Neuronal stem cell (in vitro differentiated cells): ENCODE measurements around the gene RSKR.
"Not testable (repeated sequence)": the region's sequence is repeated elsewhere in the genome, so short reads cannot be mapped to it uniquely, and the experiment has no call there.

Source experiments
- DNase-seq: peaks from one replicate; pipeline ENCODE4 v3.0.0-alpha.2; 2013; ENCODE audit warnings: low spot score
- H2AFZ ChIP-seq: one replicate; pipeline ENCODE4 v1.6.1; 2013; ENCODE audit warnings: mild to moderate bottlenecking, low read length, inconsistent platforms
- H2AK5ac ChIP-seq: 2 replicates; pipeline ENCODE4 v1.6.1; 2013; ENCODE audit warnings: low read depth, mild to moderate bottlenecking, inconsistent platforms, low read length, moderate library complexity, mixed read lengths
- H2BK120ac ChIP-seq: 2 replicates; pipeline ENCODE4 v1.6.1; 2013; ENCODE audit warnings: low read depth, mild to moderate bottlenecking, inconsistent platforms, low read length, moderate library complexity, mixed read lengths
- H2BK12ac ChIP-seq: one replicate; pipeline ENCODE4 v1.6.1; 2013; ENCODE audit warnings: low read length, inconsistent platforms
- H2BK15ac ChIP-seq: 2 replicates; pipeline ENCODE4 v1.6.1; 2013; ENCODE audit warnings: mild to moderate bottlenecking, low read length, inconsistent platforms, mixed read lengths
- H2BK5ac ChIP-seq: one replicate; pipeline ENCODE4 v1.6.1; 2013; ENCODE audit warnings: inconsistent platforms, mild to moderate bottlenecking, low read length, moderate library complexity
- H3K14ac ChIP-seq: one replicate; pipeline ENCODE4 v1.6.1; 2013; ENCODE audit warnings: low read length, inconsistent platforms
- H3K18ac ChIP-seq: 2 replicates; pipeline ENCODE4 v1.6.1; 2013; ENCODE audit warnings: low read length, inconsistent platforms
- H3K23ac ChIP-seq: 2 replicates; pipeline ENCODE4 v1.6.1; 2013; ENCODE audit warnings: low read depth, mild to moderate bottlenecking, mixed read lengths, low read length, inconsistent platforms; ENCODE audit not compliant: poor library complexity
- H3K27ac ChIP-seq: replicated peaks from 3 replicates; pipeline ENCODE4 v1.5.1; 2013; ENCODE audit warnings: low read length, inconsistent platforms
- H3K27me3 ChIP-seq, 3 experiments: 2 replicates each; pipeline ENCODE4 v1.6.1; 2013; ENCODE audit warnings: low read length in 3 of 3, mild to moderate bottlenecking in 2 of 3, inconsistent platforms in 1 of 3, low read depth in 1 of 3, mixed read lengths in 1 of 3, moderate library complexity in 1 of 3; ENCODE audit not compliant: control insufficient read depth in 3 of 3, insufficient read depth in 3 of 3
- H3K36me3 ChIP-seq, 2 donors: replicated peaks in 1 of 2; 2 replicates each; pipeline ENCODE4 v1.6.1; 2013; ENCODE audit warnings: low read length in 2 of 2; ENCODE audit not compliant: control insufficient read depth in 2 of 2, insufficient read depth in 2 of 2
- H3K4ac ChIP-seq: 2 replicates; pipeline ENCODE4 v1.6.1; 2013; ENCODE audit warnings: inconsistent platforms, mild to moderate bottlenecking, low read length, moderate library complexity
- H3K4me1 ChIP-seq, 2 donors: 1 replicate in 1 of 2; 2 replicates in 1 of 2; pipeline ENCODE4 v1.6.1; 2013; ENCODE audit warnings: low read length in 2 of 2, low read depth in 1 of 2; ENCODE audit not compliant: control insufficient read depth in 2 of 2, insufficient read depth in 1 of 2
- H3K4me2 ChIP-seq: one replicate; pipeline ENCODE4 v1.6.1; 2013; ENCODE audit warnings: mild to moderate bottlenecking, low read length, inconsistent platforms; ENCODE audit not compliant: insufficient read depth, poor library complexity, severe bottlenecking
- H3K4me3 ChIP-seq, 2 donors: 2 replicates each; pipeline ENCODE4 v1.5.1; 2013; ENCODE audit warnings: low read length in 2 of 2, mild to moderate bottlenecking in 2 of 2, inconsistent platforms in 1 of 2, moderate library complexity in 1 of 2
- H3K79me1 ChIP-seq: one replicate; pipeline ENCODE4 v1.6.1; 2013; ENCODE audit warnings: low read depth, mild to moderate bottlenecking, inconsistent platforms, low read length, moderate library complexity
- H3K9ac ChIP-seq: one replicate; pipeline ENCODE4 v1.6.1; 2013; ENCODE audit warnings: mild to moderate bottlenecking, low read depth, low read length, inconsistent platforms; ENCODE audit not compliant: poor library complexity
- H3K9me3 ChIP-seq, 2 donors: replicated peaks in 1 of 2; 2 replicates each; pipeline versions ENCODE3 to v1.6.1; 2013; ENCODE audit warnings: low read length in 2 of 2, mild to moderate bottlenecking in 2 of 2, inconsistent platforms in 1 of 2, low read depth in 1 of 2, mixed read lengths in 1 of 2, moderate library complexity in 1 of 2; ENCODE audit not compliant: control insufficient read depth in 2 of 2, insufficient read depth in 1 of 2
- H4K8ac ChIP-seq: one replicate; pipeline ENCODE4 v1.6.1; 2013; ENCODE audit warnings: low read depth, mild to moderate bottlenecking, inconsistent platforms, low read length, moderate library complexity
- H4K91ac ChIP-seq: one replicate; pipeline ENCODE4 v1.6.1; 2013; ENCODE audit warnings: low read length, low read depth, mild to moderate bottlenecking, inconsistent platforms; ENCODE audit not compliant: poor library complexity
- WGBS, 2 donors: extraction: QIAGEN DNeasy Blood & Tissue Kit; methylation state at CpG; one replicate each; pipeline ENCODE4 v1.1.7; 2013; ENCODE audit warnings: missing lambda C conversion rate in 2 of 2, mixed read lengths in 1 of 2; ENCODE audit not compliant: insufficient read length in 2 of 2, insufficient replicate concordance in 1 of 2; ENCODE audit errors: extremely low coverage in 2 of 2; 5-methylcytosine and 5-hydroxymethylcytosine counted together

The RSKR gene

DNA sequence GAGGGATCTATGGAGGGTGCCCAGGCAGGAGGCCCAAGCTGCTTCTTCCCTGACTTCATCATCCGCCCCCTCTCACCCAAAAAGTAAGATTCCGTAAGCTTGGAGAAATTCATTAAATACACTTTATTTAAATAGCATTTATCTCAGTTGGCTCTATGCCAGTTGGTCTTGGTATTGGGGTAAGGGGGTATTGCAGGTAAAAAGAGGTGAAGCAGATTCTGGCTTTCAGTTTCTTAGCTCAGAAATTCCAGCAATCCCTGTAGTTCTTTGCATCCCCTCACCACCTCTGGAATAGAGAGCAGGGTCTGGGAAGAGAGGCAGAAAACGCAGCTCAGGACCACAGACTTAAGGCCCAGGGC, 36.5 kb downstream of the RSKR start:
- Histone ChIP-seq H3K9ac (no peak overlapping the region), H3K4me2 (no peak overlapping the region), H3K23ac (no peak overlapping the region), H3K27me3 (peaks cover 0 to 6% (median 0%) of the 10 kb centered on the region in 3 experiments), H3K36me3 (peaks cover 41 to 65% of the 10 kb centered on the region in 2 donors), H3K14ac (no peak overlapping the region), H4K8ac (no peak overlapping the region), H3K27ac (peak overlapping the region; percentile 30), H3K4ac (no peak overlapping the region), H3K9me3 (no peaks in the 10 kb centered on the region), H3K79me1 (no peaks in the 10 kb centered on the region), H3K4me1 (peaks cover 2 to 5% of the 10 kb centered on the region in 2 donors), H2BK15ac (no peak overlapping the region), H4K91ac (no peak overlapping the region), H2AK5ac (no peak overlapping the region), H2AFZ (no peak overlapping the region), H3K18ac (no peak overlapping the region), H3K4me3 (no peak overlapping the region), H2BK120ac (no peak overlapping the region), H2BK12ac (no peak overlapping the region), H2BK5ac (no peak overlapping the region)
- no CpG with 5 or more reads among the region's 3 CpGs for WGBS, 2 donors
- no peak for DNase-seq

DNA sequence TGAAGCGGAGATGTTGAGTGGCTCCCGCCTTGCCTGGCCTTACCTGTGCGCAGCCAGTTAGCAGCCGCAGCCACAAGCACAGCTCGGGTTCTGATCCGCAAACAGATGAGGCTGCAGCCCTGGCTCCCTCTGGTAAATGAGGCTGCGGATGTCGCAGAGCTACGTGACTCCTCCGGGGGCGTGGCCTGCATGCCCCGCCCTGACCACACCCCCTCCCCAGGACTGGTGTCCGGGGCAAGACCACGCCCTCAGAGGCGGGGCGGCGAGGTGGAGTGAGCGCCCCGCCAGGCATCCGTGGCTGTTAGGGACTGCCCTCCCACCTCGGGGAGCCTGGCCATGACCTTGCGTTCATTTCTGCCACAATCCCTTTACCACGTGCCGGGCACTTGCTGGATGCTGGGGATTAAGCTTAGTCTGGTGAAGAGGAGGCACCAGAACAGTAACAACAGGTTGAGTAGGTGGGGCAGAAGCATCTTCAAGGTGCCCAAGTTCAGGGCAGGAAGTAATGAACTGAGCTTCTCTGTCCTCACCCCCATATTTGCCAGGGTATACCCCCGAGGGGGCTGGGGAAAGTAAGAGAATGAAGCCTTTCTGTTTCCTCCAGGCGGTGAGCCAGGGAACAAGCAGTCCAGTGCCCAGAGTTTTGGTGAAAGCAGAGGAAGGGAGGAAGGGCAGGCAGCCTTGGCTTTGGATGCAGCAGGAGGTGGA, 37.1 kb downstream of the RSKR start, which contains the start of gene ALDOC:
Gene ALDOC, minus strand, starts transcription at position 138 of the 708 bp plus-strand sequence. CDS start 1,363 bp downstream, outside the sequence.
- Histone ChIP-seq H3K4me3 (peak within 1 kb of the TSS in 1 of 2 donors; percentile 66), H3K27ac (peak within 1 kb of the TSS; percentile 30)

DNA sequence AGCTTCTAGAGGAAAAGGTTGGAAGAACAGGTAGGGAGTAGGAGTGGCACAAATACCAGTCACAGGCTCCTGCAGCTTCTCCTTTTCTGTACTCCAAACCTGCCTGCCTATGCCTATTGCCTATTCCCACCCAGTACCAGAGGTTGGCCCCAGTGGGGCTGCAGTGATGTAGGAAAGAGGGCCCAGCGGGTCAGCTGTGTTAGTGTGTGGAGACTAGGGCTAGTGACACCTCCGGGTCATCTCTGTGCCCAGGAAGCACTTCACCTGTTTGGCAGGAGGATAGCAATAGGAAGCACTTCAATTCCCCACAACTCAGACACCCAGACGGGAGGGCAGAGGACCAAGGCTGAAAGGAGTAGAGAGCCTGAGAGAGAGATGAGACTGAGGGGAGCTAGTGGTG, 38.0 kb downstream of the RSKR start:
- not testable (repeated sequence) for H2BK15ac ChIP-seq, H3K23ac ChIP-seq

More for the DNA sequence above, 37.1 kb downstream of the RSKR start, which contains the start of gene ALDOC:
- no peak within 1 kb of the TSS for H2AK5ac ChIP-seq
- H2AFZ ChIP-seq = no peak within 1 kb of the TSS
- peaks cover 0 to 9% (median 0%) of the 10 kb centered on the region in 3 experiments for H3K27me3 ChIP-seq
- H3K9me3 ChIP-seq = no peaks in the 10 kb centered on the region
- H3K36me3 ChIP-seq = peaks cover 36 to 60% of the 10 kb centered on the region in 2 donors
- H4K91ac ChIP-seq = no peak within 1 kb of the TSS
- H3K4me1 ChIP-seq = peaks cover 2 to 5% of the 10 kb centered on the region in 2 donors
- WGBS, 2 donors = no CpG with 5 or more reads among the region's 26 CpGs
- H4K8ac ChIP-seq = no peak within 1 kb of the TSS
- no peak within 1 kb of the TSS for H3K4me2 ChIP-seq
- no peak within 1 kb of the TSS for H2BK15ac ChIP-seq
- DNase-seq = peak; percentile 88
- H3K9ac ChIP-seq = no peak within 1 kb of the TSS
- H3K14ac ChIP-seq = no peak within 1 kb of the TSS
- no peak within 1 kb of the TSS for H2BK120ac ChIP-seq
- no peak within 1 kb of the TSS for H2BK5ac ChIP-seq
- H3K79me1 ChIP-seq = no peaks in the 10 kb centered on the region
- H3K18ac ChIP-seq = no peak within 1 kb of the TSS
- no peak within 1 kb of the TSS for H3K4ac ChIP-seq
- H3K23ac ChIP-seq = peak within 1 kb of the TSS; percentile 92
- no peak within 1 kb of the TSS for H2BK12ac ChIP-seq

DNA sequence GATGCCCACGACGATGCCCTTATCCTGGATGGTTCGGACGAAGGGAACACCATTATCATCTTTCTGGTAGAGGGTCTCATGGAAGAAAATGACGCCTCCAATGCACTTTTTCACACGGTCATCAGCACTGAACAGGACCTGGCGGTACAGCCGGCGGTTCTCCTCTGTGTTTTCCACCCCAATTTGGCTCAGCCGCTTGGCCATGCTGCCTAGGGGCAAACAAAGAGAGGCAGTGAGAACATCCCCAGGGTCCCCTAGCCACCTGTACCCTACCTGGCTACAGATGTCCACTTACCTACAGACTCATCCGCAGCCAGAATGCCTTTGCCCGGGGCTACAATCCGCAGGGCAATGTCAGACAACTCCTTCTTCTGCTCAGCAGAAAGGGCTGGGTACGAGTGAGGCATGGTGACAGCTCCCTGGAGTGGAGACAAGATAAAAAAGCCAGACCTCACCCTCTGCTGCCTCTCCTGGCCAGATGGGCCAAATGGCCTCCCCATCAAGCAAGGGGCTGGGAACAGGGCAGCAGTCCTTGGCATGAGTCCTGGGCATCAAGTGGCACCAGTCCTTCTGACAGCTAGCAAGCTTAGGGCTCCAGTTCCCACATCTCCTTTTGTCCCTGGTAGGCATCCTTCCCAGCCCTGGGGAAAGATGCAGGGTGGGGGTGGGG, 38.7 kb downstream of the RSKR start:
- Histone ChIP-seq H3K79me1 (peaks cover 2% of the 10 kb centered on the region), H3K27me3 (peaks cover 0 to 9% (median 0%) of the 10 kb centered on the region in 3 experiments), H3K27ac (no peak overlapping the region), H3K9me3 (no peaks in the 10 kb centered on the region), H2AFZ (no peak overlapping the region), H3K4ac (no peak overlapping the region), H4K8ac (no peak overlapping the region), H2AK5ac (peak overlapping the region; percentile 83), H3K4me2 (no peak overlapping the region), H3K4me1 (peaks cover 2 to 7% of the 10 kb centered on the region in 2 donors), H2BK5ac (no peak overlapping the region), H4K91ac (no peak overlapping the region), H3K23ac (peak overlapping the region; percentile 36), H2BK15ac (peak overlapping the region; percentile 71), H3K14ac (no peak overlapping the region), H3K9ac (no peak overlapping the region), H3K18ac (no peak overlapping the region), H3K36me3 (peaks cover 29 to 47% of the 10 kb centered on the region in 2 donors), H3K4me3 (no peak overlapping the region), H2BK12ac (peak overlapping the region; percentile 36), H2BK120ac (no peak overlapping the region)
- no peak for DNase-seq
- no CpG with 5 or more reads among the region's 14 CpGs for WGBS, 2 donors

More for the DNA sequence above, 38.0 kb downstream of the RSKR start:
- H3K14ac ChIP-seq, H4K8ac ChIP-seq, H2BK12ac ChIP-seq, H3K18ac ChIP-seq, H3K4me3 ChIP-seq, DNase-seq, H3K4ac ChIP-seq, H3K27me3 ChIP-seq, H3K27ac ChIP-seq, H3K9me3 ChIP-seq, H3K9ac ChIP-seq, H3K4me1 ChIP-seq, H4K91ac ChIP-seq, H2AK5ac ChIP-seq, H2AFZ ChIP-seq, H3K4me2 ChIP-seq, H2BK5ac ChIP-seq, H3K79me1 ChIP-seq, H2BK120ac ChIP-seq: not testable (repeated sequence)
- peaks cover 35 to 55% of the 10 kb centered on the region in 2 donors for H3K36me3 ChIP-seq
- WGBS, 2 donors = no CpG with 5 or more reads among the region's 3 CpGs
